Thyroid gland (tissue), 4 donors: Measurements from ENCODE around the gene ARHGAP45. TPM values are rescaled to one million over a fixed set of nuclear protein-coding genes. Genes with fewer than 3 reads are reported as not detected.

ENCODE experiments used
- DNase-seq, 2 donors: peaks; one replicate each; pipeline ENCODE4 v3.0.0-alpha.2; 2019
- H3K27ac ChIP-seq, 3 donors: fragments of 200-600 bp; sonication (generic); 1 replicate in 2 of 3; 2 replicates in 1 of 3; pipeline ENCODE4 v1.5.1; 2016 to 2019; ENCODE audit warnings: mild to moderate bottlenecking in 1 of 3, moderate library complexity in 1 of 3
- H3K27me3 ChIP-seq: fragments of 200-600 bp; sonication (generic); one replicate; pipeline ENCODE4 v1.5.1; 2019
- H3K36me3 ChIP-seq, 2 donors: fragments of 200-600 bp; sonication (generic); one replicate each; pipeline ENCODE4 v1.5.1; 2016 to 2019
- H3K4me1 ChIP-seq, 2 donors: fragments of 200-600 bp; sonication (generic); one replicate each; pipeline ENCODE4 v1.5.1; 2017 to 2019
- H3K4me3 ChIP-seq, 3 donors: fragments of 200-600 bp; sonication (generic); replicated peaks in 1 of 3; 1 replicate in 2 of 3; 2 replicates in 1 of 3; pipeline ENCODE4 v1.5.1; 2016; ENCODE audit warnings: mild to moderate bottlenecking in 1 of 3
- H3K9me3 ChIP-seq: fragments of 200-600 bp; sonication (generic); one replicate; pipeline ENCODE4 v1.5.1; 2017
- POLR2A ChIP-seq, 2 donors: fragments of 450-650 bp; IDR thresholded peaks; one replicate each; pipeline ENCODE4 v1.6.1; 2017; ENCODE audit warnings: antibody characterized with exemption in 2 of 2, mild to moderate bottlenecking in 2 of 2, moderate library complexity in 1 of 2
- WGBS, 2 donors: methylation state at CpG; one replicate each; pipeline ENCODE4 v1.1.5; 2017; 5-methylcytosine and 5-hydroxymethylcytosine counted together
- intact Hi-C: fragments of 100-400 bp; cut with DNase I; formaldehyde crosslinking; loops from one replicate; pipeline ENCODE4 v1.15.1; 2023
- total RNA-seq, 4 donors: library from RNA; depleted of rRNA; stranded (reverse); fragments of >200 nt; gene quantifications; one replicate each; pipeline ENCODE4 v1.2.3, GENCODE V29; 2016
- TF ChIP-seq, protein P1 (sequence below), 6 experiments: fragments of 200-600 bp in 3 of 6; fragments of 450-650 bp in 3 of 6; sonication (generic) in 3 of 6; IDR thresholded peaks; one replicate each; pipeline ENCODE4 v1.5.1; 2016 to 2019; ENCODE audit warnings: antibody characterized with exemption in 6 of 6, mild to moderate bottlenecking in 2 of 6, inconsistent platforms in 1 of 6, moderate library complexity in 1 of 6

ARHGAP45 gene
- total RNA-seq, 4 donors from 2014 or later = 11.5 to 19.8 (median 14.4) TPM

DNA sequence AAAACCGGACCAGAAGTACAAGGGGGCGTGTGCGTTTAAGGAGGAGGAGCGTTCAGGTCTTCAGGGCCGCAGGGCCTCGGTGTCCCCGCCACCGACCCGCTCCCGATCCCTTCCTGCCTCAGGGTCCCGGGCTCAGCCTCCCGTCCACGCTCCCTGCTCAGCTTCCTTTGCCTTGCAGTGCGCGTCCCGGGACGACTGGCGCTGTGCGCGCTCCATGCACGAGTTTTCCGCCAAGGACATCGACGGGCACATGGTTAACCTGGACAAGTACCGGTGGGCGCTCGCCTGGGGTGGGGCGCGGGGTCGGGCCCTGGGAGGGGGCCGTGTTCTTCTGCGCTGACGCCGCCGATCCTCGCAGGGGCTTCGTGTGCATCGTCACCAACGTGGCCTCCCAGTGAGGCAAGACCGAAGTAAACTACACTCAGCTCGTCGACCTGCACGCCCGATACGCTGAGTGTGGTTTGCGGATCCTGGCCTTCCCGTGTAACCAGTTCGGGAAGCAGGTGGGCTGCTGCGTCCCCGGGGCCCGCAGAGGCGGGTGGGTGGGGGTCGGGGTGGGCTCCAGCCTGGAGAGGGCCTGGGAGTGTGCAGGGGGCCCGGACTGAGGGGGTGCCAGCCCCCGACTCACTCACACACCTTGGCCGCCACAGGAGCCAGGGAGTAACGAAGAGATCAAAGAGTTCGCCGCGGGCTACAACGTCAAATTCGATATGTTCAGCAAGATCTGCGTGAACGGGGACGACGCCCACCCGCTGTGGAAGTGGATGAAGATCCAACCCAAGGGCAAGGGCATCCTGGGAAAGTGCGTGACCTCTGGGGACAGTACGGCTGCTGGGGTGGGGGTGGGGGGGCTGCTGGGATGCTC lies 38.3 kb downstream of the ARHGAP45 start:
- peak overlapping the region; percentile 98 to 99 (median 99) for H3K27ac ChIP-seq
- no peaks in the 10 kb centered on the region for H3K9me3 ChIP-seq
- WGBS, 2 donors = 48 to 61% methylated on average over 28 to 29 of the region's 69 CpGs
- H3K4me3 ChIP-seq = peak overlapping the region; percentile 22 to 98 (median 38)
- H3K4me1 ChIP-seq = peaks cover 39 to 46% of the 10 kb centered on the region in 2 donors
- peak; percentile 52 to 54 for DNase-seq
- intact Hi-C loops = no loop called here
- TF ChIP-seq, protein P1, sequence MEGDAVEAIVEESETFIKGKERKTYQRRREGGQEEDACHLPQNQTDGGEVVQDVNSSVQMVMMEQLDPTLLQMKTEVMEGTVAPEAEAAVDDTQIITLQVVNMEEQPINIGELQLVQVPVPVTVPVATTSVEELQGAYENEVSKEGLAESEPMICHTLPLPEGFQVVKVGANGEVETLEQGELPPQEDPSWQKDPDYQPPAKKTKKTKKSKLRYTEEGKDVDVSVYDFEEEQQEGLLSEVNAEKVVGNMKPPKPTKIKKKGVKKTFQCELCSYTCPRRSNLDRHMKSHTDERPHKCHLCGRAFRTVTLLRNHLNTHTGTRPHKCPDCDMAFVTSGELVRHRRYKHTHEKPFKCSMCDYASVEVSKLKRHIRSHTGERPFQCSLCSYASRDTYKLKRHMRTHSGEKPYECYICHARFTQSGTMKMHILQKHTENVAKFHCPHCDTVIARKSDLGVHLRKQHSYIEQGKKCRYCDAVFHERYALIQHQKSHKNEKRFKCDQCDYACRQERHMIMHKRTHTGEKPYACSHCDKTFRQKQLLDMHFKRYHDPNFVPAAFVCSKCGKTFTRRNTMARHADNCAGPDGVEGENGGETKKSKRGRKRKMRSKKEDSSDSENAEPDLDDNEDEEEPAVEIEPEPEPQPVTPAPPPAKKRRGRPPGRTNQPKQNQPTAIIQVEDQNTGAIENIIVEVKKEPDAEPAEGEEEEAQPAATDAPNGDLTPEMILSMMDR (IDR thresholded peaks at IDR 0.05) = no peak
- no peak for TF ChIP-seq POLR2A (IDR thresholded peaks at IDR 0.05)
- H3K36me3 ChIP-seq = peaks cover 30 to 31% of the 10 kb centered on the region in 2 donors
- H3K27me3 ChIP-seq = no peaks in the 10 kb centered on the region

DNA sequence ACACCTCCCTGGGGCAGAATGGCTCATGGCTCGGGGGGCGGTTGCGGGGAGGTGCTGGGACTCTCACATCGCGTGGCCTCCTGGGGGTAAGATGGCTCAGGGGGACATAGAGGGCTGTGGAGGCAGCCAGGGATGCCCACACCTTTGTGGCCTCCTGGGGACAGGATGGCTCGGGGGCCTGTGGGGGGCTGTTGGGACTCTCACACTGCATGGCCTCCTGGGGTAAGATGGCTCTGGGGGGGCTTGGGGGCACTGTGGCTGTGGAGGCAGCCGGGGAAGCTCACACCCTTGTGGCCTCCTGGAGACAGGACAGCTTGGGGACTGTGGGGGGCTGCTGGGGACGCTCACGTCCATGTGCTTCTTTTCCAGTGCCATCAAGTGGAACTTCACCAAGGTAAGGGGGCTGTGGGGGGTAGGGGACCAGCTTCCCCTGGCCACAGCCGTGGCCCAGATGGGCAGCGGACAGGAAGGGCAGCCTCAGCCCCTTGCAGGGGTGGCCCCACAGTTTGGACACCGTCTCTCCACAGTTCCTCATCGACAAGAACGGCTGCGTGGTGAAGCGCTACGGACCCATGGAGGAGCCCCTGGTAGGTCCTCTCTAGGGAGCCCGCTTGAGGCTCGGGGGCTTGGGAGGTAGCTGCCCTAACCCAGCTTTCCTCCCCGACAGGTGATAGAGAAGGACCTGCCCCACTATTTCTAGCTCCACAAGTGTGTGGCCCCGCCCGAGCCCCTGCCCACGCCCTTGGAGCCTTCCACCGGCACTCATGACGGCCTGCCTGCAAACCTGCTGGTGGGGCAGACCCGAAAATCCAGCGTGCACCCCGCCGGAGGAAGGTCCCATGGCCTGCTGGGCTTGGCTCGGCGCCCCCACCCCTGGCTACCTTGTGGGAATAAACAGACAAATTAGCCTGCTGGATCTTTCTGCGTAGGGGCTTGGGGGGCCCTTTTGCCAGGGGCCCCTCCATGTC lies 39.2 kb downstream of the ARHGAP45 start:
- no peak for DNase-seq
- 92 to 96% methylated on average over 11 to 29 of the region's 32 CpGs for WGBS, 2 donors
- intact Hi-C loops = no loop called here

DNA sequence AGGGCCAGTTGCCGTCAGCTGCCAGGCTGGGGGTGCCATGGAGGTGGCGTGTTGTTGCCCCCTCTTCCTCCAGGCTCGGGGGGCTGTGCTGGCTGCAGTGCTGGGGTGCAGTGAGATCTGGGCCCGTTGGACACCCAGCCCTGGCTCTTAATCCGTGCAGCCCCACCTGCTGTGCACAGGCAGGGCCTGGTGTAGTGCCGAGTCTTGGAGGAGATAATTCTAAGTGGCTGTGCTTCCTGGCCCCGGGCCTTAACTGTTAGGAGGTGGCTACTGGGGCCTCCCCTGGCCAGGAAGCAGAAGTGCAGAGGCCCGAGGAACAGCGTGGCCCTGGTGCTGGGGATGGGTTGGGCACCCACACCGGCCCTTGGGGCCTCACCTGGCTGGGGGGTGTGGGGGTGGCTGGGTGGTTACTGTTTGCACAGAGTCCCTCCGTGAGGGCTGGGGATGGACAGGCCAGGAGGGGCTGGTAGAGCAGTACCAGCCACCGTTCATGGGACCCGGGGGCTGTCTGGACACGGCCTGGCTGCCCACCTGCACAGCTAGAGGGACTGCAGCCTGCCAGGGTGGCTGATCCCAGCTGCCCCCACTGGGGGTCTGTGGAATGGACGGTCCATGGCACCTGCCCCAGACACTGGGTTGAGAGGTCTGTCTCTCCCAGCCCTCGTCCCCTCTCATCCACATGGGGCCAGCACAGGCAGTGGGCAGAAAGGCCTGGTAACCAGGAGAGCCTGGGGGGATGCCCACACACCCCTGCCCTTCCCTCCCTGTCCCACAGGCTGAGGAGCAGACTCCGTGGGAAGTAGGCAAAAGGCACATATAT lies 40.1 kb downstream of the ARHGAP45 start:
- intact Hi-C loops = no loop called here
- H3K27ac ChIP-seq = no peak overlapping the region
- H3K9me3 ChIP-seq = no peaks in the 10 kb centered on the region
- no peaks in the 10 kb centered on the region for H3K27me3 ChIP-seq
- TF ChIP-seq, protein P1 (IDR thresholded peaks at IDR 0.05) = no peak
- TF ChIP-seq POLR2A (IDR thresholded peaks at IDR 0.05) = no peak
- 82 to 83% methylated on average over 5 to 6 of the region's 17 CpGs for WGBS, 2 donors
- peaks cover 42 to 44% of the 10 kb centered on the region in 2 donors for H3K36me3 ChIP-seq
- no peak for DNase-seq
- no peak overlapping the region for H3K4me3 ChIP-seq
- H3K4me1 ChIP-seq = peaks cover 23 to 28% of the 10 kb centered on the region in 2 donors

More for the DNA sequence above, 39.2 kb downstream of the ARHGAP45 start:
- Histone ChIP-seq H3K27me3 (no peaks in the 10 kb centered on the region), H3K4me3 (no peak overlapping the region), H3K27ac (no peak overlapping the region), H3K9me3 (no peaks in the 10 kb centered on the region), H3K4me1 (peaks cover 30 to 37% of the 10 kb centered on the region in 2 donors), H3K36me3 (peaks cover 37 to 39% of the 10 kb centered on the region in 2 donors)
- TF ChIP-seq POLR2A (IDR thresholded peaks at IDR 0.05) = no peak
- TF ChIP-seq, protein P1 (IDR thresholded peaks at IDR 0.05) = no peak

DNA sequence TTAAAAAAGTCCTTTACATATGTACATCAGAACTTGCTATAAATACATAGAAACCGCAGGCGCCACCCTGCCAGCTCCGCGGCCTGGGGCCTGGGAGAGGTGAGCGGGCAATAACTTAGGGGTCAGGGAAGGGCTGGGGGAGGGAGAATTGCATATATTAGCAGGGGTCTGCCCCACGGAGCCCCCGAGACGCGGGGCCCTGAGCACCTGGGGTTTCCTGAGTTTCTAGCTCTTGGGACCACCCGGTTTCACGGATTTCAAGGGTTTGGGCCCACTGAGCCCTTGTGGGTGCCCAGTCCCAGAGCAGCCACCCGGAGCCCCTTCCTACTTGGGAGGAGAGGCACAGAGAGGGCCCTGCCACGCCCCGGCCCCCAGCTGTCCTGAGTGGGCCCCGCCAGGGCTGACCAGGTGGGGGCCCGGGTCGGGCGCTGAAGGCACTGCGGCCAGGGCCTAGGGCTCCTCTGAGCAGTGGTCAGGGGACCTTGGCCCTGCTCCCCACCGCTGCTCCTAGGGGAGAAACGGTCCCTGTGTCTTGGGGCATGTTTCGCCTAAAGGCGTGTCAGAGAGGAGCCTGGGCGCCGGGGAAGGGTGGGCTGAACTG lies 40.8 kb downstream of the ARHGAP45 start:
- Histone ChIP-seq H3K27ac (no peak overlapping the region), H3K4me1 (peaks cover 16 to 21% of the 10 kb centered on the region in 2 donors), H3K4me3 (no peak overlapping the region), H3K36me3 (peaks cover 44 to 51% of the 10 kb centered on the region in 2 donors), H3K9me3 (no peaks in the 10 kb centered on the region), H3K27me3 (no peaks in the 10 kb centered on the region)
- 89 to 93% methylated on average over 10 to 23 of the region's 25 CpGs for WGBS, 2 donors
- intact Hi-C loops = no loop called here
- TF ChIP-seq, protein P1 (IDR thresholded peaks at IDR 0.05) = no peak
- TF ChIP-seq POLR2A (IDR thresholded peaks at IDR 0.05) = no peak
- no peak for DNase-seq
